ENCODE results near the gene STARD10.

GRCh38 chr11:72786305-72787215 lies 7.3 kb downstream of the STARD10 start:
- TF ChIP-seq, protein P1, sequence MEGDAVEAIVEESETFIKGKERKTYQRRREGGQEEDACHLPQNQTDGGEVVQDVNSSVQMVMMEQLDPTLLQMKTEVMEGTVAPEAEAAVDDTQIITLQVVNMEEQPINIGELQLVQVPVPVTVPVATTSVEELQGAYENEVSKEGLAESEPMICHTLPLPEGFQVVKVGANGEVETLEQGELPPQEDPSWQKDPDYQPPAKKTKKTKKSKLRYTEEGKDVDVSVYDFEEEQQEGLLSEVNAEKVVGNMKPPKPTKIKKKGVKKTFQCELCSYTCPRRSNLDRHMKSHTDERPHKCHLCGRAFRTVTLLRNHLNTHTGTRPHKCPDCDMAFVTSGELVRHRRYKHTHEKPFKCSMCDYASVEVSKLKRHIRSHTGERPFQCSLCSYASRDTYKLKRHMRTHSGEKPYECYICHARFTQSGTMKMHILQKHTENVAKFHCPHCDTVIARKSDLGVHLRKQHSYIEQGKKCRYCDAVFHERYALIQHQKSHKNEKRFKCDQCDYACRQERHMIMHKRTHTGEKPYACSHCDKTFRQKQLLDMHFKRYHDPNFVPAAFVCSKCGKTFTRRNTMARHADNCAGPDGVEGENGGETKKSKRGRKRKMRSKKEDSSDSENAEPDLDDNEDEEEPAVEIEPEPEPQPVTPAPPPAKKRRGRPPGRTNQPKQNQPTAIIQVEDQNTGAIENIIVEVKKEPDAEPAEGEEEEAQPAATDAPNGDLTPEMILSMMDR (IDR thresholded peaks at IDR 0.05 in 4 of 5, conservative IDR thresholded peaks at IDR 0.05 in 1 of 5) = no peak
- no peak for TF ChIP-seq POLR2A (IDR thresholded peaks at IDR 0.05)

All from gastrocnemius medialis (tissue), 4 donors.